Lung (tissue), 12 donors: ENCODE data around the gene SLC35F3. TPM values are rescaled to one million over a fixed set of nuclear protein-coding genes. Genes with fewer than 3 reads are reported as not detected.

ENCODE experiments used
- ATAC-seq: fragments of 200-7000 bp; cut with Tn5 transposase; one replicate; pipeline ENCODE4 v1.9.1; 2020; ENCODE audit warnings: moderate number of reproducible peaks; ENCODE audit not compliant: insufficient read depth, low FRiP score
- DNase-seq, 3 donors: peaks; one replicate each; pipeline ENCODE4 v3.0.0-alpha.2; 2013 to 2017
- H3K27ac ChIP-seq, 2 donors: one replicate each; pipeline ENCODE4 v1.5.1; 2013; ENCODE audit warnings: mild to moderate bottlenecking in 2 of 2, moderate library complexity in 2 of 2, control low read depth in 1 of 2, inconsistent platforms in 1 of 2, low read depth in 1 of 2, low read length in 1 of 2
- H3K27me3 ChIP-seq, 3 donors: one replicate each; pipeline ENCODE4 v1.5.1; 2013; ENCODE audit warnings: low read length in 2 of 3; ENCODE audit not compliant: control insufficient read depth in 3 of 3, insufficient read depth in 3 of 3
- H3K36me3 ChIP-seq, 4 donors: one replicate each; pipeline ENCODE4 v1.5.1; 2013; ENCODE audit warnings: low read length in 4 of 4, mild to moderate bottlenecking in 1 of 4, moderate library complexity in 1 of 4; ENCODE audit not compliant: control insufficient read depth in 4 of 4, insufficient read depth in 4 of 4
- H3K4me1 ChIP-seq, 5 donors: one replicate each; pipeline ENCODE4 v1.5.1; 2013; ENCODE audit warnings: low read length in 5 of 5, mild to moderate bottlenecking in 2 of 5, moderate library complexity in 1 of 5; ENCODE audit not compliant: control insufficient read depth in 5 of 5, insufficient read depth in 5 of 5
- H3K4me3 ChIP-seq: one replicate; pipeline ENCODE4 v1.5.1; 2013; ENCODE audit warnings: mild to moderate bottlenecking, control low read depth, moderate library complexity
- H3K9ac ChIP-seq, 2 donors: one replicate each; pipeline ENCODE4 v1.5.1; 2013; ENCODE audit warnings: low read length in 2 of 2, control low read depth in 1 of 2; ENCODE audit not compliant: insufficient read depth in 1 of 2
- H3K9me3 ChIP-seq, 4 donors: one replicate each; pipeline ENCODE4 v1.5.1; 2013; ENCODE audit warnings: low read length in 3 of 4, mild to moderate bottlenecking in 1 of 4, moderate library complexity in 1 of 4; ENCODE audit not compliant: control insufficient read depth in 4 of 4, insufficient read depth in 3 of 4
- WGBS, 2 donors: extraction: QIAGEN DNeasy Blood & Tissue Kit; methylation state at CpG; one replicate each; pipeline ENCODE4 v1.1.7; 2013; 5-methylcytosine and 5-hydroxymethylcytosine counted together
- polyA plus RNA-seq, 2 donors: library from polyadenylated mRNA; stranded (reverse); fragments of 200-250 nt; gene quantifications; one replicate each; pipeline ENCODE4 v1.2.1, GENCODE V29; 2013
- total RNA-seq, 2 donors: library from RNA; depleted of rRNA in 1 of 2; stranded (reverse); fragments of >200 nt in 1 of 2; gene quantifications; one replicate each; pipeline ENCODE4 v1.2.1, GENCODE V29; 2014 to 2021
- TF ChIP-seq, protein P1 (sequence below): IDR thresholded peaks from 2 replicates; pipeline ENCODE4 v1.5.1; 2012; ENCODE audit warnings: mild to moderate bottlenecking; ENCODE audit errors: control extremely low read depth, extremely low read depth
- donor health status: control.
- donor health status: control.
- donor health status: Bipolar disorder and iron deficiency.
- donor health status: healthy.
- donor health status: DM: yes; HTN: yes; CAD: no.

Gene SLC35F3
- total and polyA plus RNA-seq, 4 donors, result 0.09 to 1.4 (median 0.48) TPM

DNA sequence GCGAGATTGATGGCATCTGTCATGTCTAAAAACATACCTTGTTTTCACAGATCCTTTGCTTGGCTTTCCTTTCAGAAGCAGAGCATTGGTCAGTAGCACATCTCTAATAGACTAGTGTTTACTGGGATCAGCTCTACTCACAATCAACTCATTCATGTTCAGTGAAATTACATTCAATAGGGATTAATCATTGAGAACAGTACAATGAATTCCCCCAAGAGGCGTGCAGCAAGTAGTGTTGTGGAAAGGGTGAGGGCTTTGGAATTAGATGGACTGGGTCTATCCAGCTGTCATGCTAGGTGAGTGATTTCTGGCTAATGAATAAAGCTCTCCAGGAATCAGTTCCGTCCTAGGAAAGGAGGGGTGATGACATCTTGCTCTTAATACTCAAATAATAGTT, 313.6 kb downstream of the SLC35F3 start:
- H3K9me3 ChIP-seq, result peaks cover 0 to 8% (median 0%) of the 10 kb centered on the region in 4 donors
- no peaks in the 10 kb centered on the region for H3K36me3 ChIP-seq
- peaks cover 0 to 12% (median 6%) of the 10 kb centered on the region in 5 donors for H3K4me1 ChIP-seq
- no peak overlapping the region for H3K27ac ChIP-seq
- peaks cover 0 to 28% (median 23%) of the 10 kb centered on the region in 3 donors for H3K27me3 ChIP-seq
- 79 to 97% methylated on average over 3 of the region's 3 CpGs for WGBS, 2 donors
- ATAC-seq, result no peak
- H3K4me3 ChIP-seq, result no peak overlapping the region
- TF ChIP-seq, protein P1, sequence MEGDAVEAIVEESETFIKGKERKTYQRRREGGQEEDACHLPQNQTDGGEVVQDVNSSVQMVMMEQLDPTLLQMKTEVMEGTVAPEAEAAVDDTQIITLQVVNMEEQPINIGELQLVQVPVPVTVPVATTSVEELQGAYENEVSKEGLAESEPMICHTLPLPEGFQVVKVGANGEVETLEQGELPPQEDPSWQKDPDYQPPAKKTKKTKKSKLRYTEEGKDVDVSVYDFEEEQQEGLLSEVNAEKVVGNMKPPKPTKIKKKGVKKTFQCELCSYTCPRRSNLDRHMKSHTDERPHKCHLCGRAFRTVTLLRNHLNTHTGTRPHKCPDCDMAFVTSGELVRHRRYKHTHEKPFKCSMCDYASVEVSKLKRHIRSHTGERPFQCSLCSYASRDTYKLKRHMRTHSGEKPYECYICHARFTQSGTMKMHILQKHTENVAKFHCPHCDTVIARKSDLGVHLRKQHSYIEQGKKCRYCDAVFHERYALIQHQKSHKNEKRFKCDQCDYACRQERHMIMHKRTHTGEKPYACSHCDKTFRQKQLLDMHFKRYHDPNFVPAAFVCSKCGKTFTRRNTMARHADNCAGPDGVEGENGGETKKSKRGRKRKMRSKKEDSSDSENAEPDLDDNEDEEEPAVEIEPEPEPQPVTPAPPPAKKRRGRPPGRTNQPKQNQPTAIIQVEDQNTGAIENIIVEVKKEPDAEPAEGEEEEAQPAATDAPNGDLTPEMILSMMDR, result no peak
- H3K9ac ChIP-seq, result no peak overlapping the region
- no peak for DNase-seq

DNA sequence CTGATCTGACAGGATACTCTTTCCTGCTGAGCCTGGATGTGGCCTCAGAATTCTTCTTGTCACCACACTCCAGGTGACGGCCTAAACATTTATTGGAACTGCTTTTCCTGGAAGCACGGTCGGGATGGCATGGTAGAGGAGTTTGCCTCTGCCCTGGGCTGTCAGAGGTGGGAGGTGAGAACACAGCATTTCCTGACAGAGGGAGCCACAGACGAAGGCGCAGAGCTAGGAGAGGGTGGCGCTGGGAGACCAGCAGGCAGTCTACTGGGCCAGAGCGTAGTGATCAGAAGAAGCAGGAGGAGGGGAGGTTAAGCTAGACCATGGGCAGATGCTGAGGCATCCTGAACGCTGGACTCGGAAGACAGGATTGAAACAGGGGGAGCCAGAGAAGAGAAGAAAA, 315.2 kb downstream of the SLC35F3 start:
- no peak overlapping the region for H3K27ac ChIP-seq
- H3K9me3 ChIP-seq, result peaks cover 0 to 6% (median 0%) of the 10 kb centered on the region in 4 donors
- no peak for DNase-seq
- TF ChIP-seq, protein P1, result no peak
- no peak for ATAC-seq
- no peaks in the 10 kb centered on the region for H3K36me3 ChIP-seq
- no peak overlapping the region for H3K9ac ChIP-seq
- H3K4me1 ChIP-seq, result peaks cover 0 to 2% (median 0%) of the 10 kb centered on the region in 5 donors
- no peak overlapping the region for H3K4me3 ChIP-seq
- peaks cover 0 to 18% (median 18%) of the 10 kb centered on the region in 3 donors for H3K27me3 ChIP-seq
- WGBS, 2 donors, result 87 to 95% methylated on average over 9 of the region's 9 CpGs

DNA sequence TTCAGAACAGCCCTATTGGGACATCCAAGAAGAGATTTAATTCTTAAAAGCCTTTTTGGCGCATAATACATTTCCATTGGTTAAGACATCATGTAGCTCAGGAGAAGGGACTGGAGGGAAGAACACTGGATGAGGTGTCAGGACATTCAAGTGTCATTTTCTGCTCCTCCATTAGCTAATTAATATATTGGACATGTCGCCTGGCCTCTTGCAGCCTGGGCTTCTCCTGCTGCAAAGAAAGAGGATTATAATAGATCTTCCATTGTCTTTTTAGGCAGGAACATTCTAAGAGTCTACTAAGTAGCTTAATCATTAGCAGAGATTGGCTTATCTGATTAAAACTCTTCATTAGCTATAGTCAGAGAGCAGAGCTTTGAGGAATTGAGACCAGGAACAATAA, 317.1 kb downstream of the SLC35F3 start:
- 86 to 89% methylated on average over 2 of the region's 2 CpGs for WGBS, 2 donors
- H3K36me3 ChIP-seq, result no peaks in the 10 kb centered on the region
- peaks cover 0 to 2% (median under 1%) of the 10 kb centered on the region in 3 donors for H3K27me3 ChIP-seq
- H3K9me3 ChIP-seq, result peaks cover 0 to 3% (median 0%) of the 10 kb centered on the region in 4 donors
- DNase-seq (no peak), ATAC-seq (no peak)
- H3K27ac ChIP-seq, result no peak overlapping the region
- TF ChIP-seq, protein P1, result no peak
- H3K4me1 ChIP-seq, result no peaks in the 10 kb centered on the region
- H3K9ac ChIP-seq, result no peak overlapping the region
- no peak overlapping the region for H3K4me3 ChIP-seq
